Measurements from ENCODE around the gene CCDC40. TPM values are rescaled to one million over a fixed set of nuclear protein-coding genes. Genes with fewer than 3 reads are reported as not detected.

Gene CCDC40
- total RNA-seq, 2 donors from 2014 or later: 1.2 to 3.6 TPM

- Histone ChIP-seq H3K27me3 (no peaks in the 10 kb centered on the region), H3K9ac (ENCODE audit: low read depth in 2 of 2, low read length in 2 of 2) (peak overlapping the region in 1 of 2 donors; percentile 43), H3K27ac (no peak overlapping the region), H3K9me3 (no peaks in the 10 kb centered on the region), H3K36me3 (no peaks in the 10 kb centered on the region), H3K4me3 (no peak overlapping the region), H3K4me1 (peaks cover 7% of the 10 kb centered on the region)
- TF ChIP-seq CTCF (IDR thresholded peaks at IDR 0.05): no peak
- DNase-seq: peak; percentile 82
- intact Hi-C loops (cut with DNase I): no loop called here
Measured at GRCh38 chr17:80030730-80031410, 5.6 kb upstream of the CCDC40 start.

DNA sequence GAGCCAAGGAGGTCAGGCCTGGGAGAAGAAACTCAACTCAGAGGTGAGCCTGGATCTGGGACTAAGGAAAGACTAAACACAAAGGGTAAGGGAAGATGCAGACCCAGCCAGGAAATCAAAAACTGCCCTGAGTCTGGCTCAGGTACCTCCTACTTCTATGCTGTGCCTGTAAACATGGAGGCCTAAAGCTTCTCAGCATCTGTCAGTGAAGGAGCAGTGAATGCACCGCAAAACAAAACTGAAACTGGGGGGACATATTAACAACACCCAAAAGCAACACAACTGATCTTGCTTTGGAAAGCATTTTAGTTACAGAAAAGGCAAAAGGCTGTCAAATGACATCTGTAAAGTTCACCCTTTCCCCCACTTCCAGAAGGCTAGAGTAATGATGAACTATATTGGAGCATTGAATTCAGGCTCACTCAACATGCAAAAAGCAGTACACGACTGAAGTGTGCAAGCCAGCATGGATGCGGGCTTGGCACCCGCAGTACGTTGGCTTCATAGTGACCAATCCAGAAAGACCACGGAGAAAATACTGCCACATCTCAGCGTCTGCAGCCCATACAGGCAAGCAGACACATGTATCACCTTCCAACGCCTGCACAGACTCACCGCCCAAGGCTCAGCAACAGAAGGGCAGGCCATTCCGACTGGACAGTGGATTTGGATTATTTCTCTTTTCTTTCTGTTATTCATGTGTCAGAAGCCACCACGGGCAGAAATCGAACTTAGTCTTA lies 4.6 kb upstream of the CCDC40 start:
- H3K9me3 ChIP-seq: no peaks in the 10 kb centered on the region
- intact Hi-C loops (cut with DNase I): no loop called here
- no peaks in the 10 kb centered on the region for H3K36me3 ChIP-seq
- H3K27ac ChIP-seq: no peak overlapping the region
- no peak for DNase-seq
- H3K4me1 ChIP-seq: peaks cover 7% of the 10 kb centered on the region
- H3K9ac ChIP-seq (ENCODE audit: low read depth in 2 of 2, low read length in 2 of 2): no peak overlapping the region
- H3K4me3 ChIP-seq: no peak overlapping the region
- no peak for TF ChIP-seq CTCF (IDR thresholded peaks at IDR 0.05)
- H3K27me3 ChIP-seq: no peaks in the 10 kb centered on the region

GRCh38 chr17:80032614-80033171 lies 3.7 kb upstream of the CCDC40 start:
- no peak for DNase-seq
- Histone ChIP-seq H3K4me3 (no peak overlapping the region), H3K27me3 (no peaks in the 10 kb centered on the region), H3K36me3 (no peaks in the 10 kb centered on the region), H3K9me3 (no peaks in the 10 kb centered on the region), H3K9ac (ENCODE audit: low read depth in 2 of 2, low read length in 2 of 2) (no peak overlapping the region), H3K27ac (no peak overlapping the region), H3K4me1 (peaks cover 7% of the 10 kb centered on the region)
- no peak for TF ChIP-seq CTCF (IDR thresholded peaks at IDR 0.05)
- intact Hi-C loops (cut with DNase I): no loop called here

DNA sequence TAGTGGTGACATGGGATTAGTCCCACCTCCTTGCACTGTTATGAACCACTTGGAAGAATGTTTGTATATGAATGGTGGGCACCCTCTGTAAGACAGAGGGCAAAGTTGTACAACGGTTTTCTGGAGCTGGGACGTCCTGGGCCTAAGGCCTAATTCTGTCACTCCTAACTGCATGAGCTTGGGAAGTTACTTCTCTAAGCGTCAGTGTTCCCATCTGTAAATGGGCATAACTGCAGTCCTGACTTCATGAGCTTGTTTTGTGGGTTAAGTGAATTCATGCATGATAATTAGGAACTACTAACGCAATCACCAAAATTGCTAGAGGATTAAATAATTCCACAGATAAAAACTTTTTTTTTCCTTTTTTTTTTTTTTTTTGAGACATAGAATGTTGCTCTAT lies 2.6 kb upstream of the CCDC40 start:
- Histone ChIP-seq H3K9me3 (no peaks in the 10 kb centered on the region), H3K4me3 (no peak overlapping the region), H3K9ac (ENCODE audit: low read depth in 2 of 2, low read length in 2 of 2) (no peak overlapping the region), H3K27ac (no peak overlapping the region), H3K27me3 (no peaks in the 10 kb centered on the region), H3K36me3 (no peaks in the 10 kb centered on the region), H3K4me1 (peaks cover 7% of the 10 kb centered on the region)
- intact Hi-C loops (cut with DNase I): no loop called here
- no peak for DNase-seq
- no peak for TF ChIP-seq CTCF (IDR thresholded peaks at IDR 0.05)

GRCh38 chr17:80034791-80035686 lies 1.4 kb upstream of the CCDC40 start:
- no peak for TF ChIP-seq CTCF (IDR thresholded peaks at IDR 0.05)
- Histone ChIP-seq H3K4me3 (peak overlapping the region; percentile 55), H3K9ac (ENCODE audit: low read depth in 2 of 2, low read length in 2 of 2) (peak overlapping the region; percentile 73 to 83), H3K36me3 (no peaks in the 10 kb centered on the region), H3K4me1 (peaks cover 7% of the 10 kb centered on the region), H3K27me3 (no peaks in the 10 kb centered on the region), H3K27ac (peak overlapping the region; percentile 60), H3K9me3 (no peaks in the 10 kb centered on the region)
- peak; percentile 38 for DNase-seq
- intact Hi-C loops (cut with DNase I): no loop called here
